Heart left ventricle (tissue), 13 donors: ENCODE data around the gene HS3ST3A1.

Experiments used
- POLR2A ChIP-seq, 2 donors: fragments of 450-650 bp; IDR thresholded peaks; one replicate each; pipeline ENCODE4 v1.6.1; 2017; ENCODE audit warnings: antibody characterized with exemption in 2 of 2, mild to moderate bottlenecking in 2 of 2, moderate library complexity in 2 of 2
- TF ChIP-seq, protein P1 (sequence below), 12 donors: fragments of 200-600 bp; sonication (generic) in 4 of 12; IDR thresholded peaks; one replicate each; pipeline versions ENCODE4 v1.5.0 to v1.8.0; 2018 to 2022; ENCODE audit warnings: antibody characterized with exemption in 12 of 12, mild to moderate bottlenecking in 5 of 12
- donor health status: ischemic (EF 13 %, LVEDD 7.1; RV severe dilation, severe dysfunction).
- donor health status: DM: no; HTN: yes; CAD: no.
- donor health status: DM: no; HTN: no; CAD: no.
- donor health status: ischemic (EF 25% LVEDD 6.9; RV normal size, moderate dysfunction).
- donor health status: ischemic (EF 25% LVEDD 5.7; RV mildly dilated, moderate dysfunction).
- donor health status: ischemic (EF 35%, LVEDD 5.7; RV mildly dilated, moderate dysfunction).
- donor health status: nonischemic (EF 11% LVEDD 7.7; RV severe dilation, severe dysfunction).
- donor health status: DM: yes; HTN: yes; CAD: no.
- donor health status: PGD.
- donor health status: ischemic (EF 29% LVEDD 5.4; RV normal size, mild dysfunction).
- donor health status: nonischemic (EF 23%, LVEDD 6.1; RV moderate dilation, normal function).

DNA sequence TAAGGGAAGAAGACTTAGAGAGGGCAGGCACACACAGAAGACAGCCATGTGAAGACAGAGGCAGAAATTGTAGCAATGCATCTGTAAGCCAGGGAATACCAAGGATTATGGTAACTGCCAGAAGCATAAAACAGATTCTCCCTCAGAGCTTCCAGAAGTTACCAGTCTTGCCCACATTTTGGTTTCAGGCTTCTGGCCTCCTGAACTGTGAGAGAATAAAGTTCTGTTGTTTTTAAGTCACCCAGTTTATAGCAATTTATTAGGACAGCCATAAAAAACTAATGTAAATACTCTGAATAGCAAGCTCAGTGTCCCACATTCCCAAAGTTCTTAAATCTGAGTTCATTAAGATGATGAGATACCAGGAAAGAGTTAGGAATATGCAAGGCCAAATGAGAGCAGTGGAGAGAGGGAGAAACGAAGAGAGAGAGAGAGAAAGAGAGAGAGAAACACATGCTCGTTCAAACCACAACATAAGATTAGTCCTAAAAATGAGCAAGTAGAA, 123.4 kb downstream of the HS3ST3A1 start:
- TF ChIP-seq, protein P1, sequence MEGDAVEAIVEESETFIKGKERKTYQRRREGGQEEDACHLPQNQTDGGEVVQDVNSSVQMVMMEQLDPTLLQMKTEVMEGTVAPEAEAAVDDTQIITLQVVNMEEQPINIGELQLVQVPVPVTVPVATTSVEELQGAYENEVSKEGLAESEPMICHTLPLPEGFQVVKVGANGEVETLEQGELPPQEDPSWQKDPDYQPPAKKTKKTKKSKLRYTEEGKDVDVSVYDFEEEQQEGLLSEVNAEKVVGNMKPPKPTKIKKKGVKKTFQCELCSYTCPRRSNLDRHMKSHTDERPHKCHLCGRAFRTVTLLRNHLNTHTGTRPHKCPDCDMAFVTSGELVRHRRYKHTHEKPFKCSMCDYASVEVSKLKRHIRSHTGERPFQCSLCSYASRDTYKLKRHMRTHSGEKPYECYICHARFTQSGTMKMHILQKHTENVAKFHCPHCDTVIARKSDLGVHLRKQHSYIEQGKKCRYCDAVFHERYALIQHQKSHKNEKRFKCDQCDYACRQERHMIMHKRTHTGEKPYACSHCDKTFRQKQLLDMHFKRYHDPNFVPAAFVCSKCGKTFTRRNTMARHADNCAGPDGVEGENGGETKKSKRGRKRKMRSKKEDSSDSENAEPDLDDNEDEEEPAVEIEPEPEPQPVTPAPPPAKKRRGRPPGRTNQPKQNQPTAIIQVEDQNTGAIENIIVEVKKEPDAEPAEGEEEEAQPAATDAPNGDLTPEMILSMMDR (IDR thresholded peaks at IDR 0.05), result no peak
- no peak for TF ChIP-seq POLR2A (IDR thresholded peaks at IDR 0.05)
